GM12873 (cell line): ENCODE results near the gene RALGAPA1.

Experiments used
- TF ChIP-seq, protein P1 (sequence below): IDR thresholded peaks from 2 replicates; pipeline ENCODE4 v1.5.1; 2012; ENCODE audit warnings: low read depth, mild to moderate bottlenecking, moderate library complexity, low read length, control low read depth; ENCODE audit not compliant: insufficient read depth; ENCODE audit errors: missing control alignments

RALGAPA1 gene

DNA sequence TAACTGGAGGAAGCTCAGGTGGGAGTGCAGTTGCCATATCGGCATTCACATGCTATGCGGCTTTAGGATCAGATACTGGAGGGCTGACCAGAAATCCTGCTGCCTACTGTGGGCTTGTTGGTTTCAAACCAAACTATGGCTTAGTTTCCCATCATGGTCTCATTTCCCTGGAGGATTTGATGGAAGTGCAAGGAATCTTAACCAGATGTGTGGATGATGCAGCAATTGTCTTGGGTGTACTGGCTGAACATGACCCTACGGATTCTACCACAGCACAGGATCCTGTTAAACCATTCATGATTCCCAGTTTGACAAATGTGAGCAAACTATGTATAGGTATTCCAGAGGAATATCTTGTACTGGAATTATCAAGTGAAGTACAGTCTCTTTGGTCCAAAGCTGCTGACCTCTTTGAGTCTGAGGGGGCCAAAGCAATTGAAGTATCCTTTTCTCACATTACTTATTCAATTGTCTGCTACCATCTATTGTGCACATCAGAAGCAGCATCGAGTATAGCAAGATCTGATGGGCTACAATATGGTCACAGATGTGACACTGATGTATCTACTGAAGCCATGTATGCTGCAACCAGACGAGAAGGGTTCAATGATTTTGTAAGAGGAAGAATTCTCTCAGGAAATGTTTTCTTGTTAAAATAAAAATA is 42.9 kb downstream of the RALGAPA1 start:
- TF ChIP-seq, protein P1, sequence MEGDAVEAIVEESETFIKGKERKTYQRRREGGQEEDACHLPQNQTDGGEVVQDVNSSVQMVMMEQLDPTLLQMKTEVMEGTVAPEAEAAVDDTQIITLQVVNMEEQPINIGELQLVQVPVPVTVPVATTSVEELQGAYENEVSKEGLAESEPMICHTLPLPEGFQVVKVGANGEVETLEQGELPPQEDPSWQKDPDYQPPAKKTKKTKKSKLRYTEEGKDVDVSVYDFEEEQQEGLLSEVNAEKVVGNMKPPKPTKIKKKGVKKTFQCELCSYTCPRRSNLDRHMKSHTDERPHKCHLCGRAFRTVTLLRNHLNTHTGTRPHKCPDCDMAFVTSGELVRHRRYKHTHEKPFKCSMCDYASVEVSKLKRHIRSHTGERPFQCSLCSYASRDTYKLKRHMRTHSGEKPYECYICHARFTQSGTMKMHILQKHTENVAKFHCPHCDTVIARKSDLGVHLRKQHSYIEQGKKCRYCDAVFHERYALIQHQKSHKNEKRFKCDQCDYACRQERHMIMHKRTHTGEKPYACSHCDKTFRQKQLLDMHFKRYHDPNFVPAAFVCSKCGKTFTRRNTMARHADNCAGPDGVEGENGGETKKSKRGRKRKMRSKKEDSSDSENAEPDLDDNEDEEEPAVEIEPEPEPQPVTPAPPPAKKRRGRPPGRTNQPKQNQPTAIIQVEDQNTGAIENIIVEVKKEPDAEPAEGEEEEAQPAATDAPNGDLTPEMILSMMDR = no peak

DNA sequence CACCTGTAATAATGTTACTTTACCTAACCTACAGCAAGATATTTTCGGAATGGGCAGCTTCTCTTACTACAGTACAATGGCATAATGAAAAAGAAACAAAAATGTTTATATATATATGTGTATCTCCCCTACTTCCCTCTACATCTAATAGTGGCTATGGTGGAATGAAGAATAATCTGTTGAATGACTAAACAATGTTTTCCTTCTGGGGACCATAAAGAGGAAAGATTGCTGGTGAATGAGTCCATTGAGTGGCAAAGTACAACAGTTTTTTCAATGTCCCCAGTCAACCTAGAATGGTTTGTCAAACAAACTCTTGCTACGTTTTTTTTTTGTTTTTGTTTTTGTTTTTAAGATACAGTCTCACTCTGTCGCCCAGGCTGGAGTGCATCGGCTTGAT is 47.2 kb downstream of the RALGAPA1 start:
- TF ChIP-seq, protein P1 = no peak

DNA sequence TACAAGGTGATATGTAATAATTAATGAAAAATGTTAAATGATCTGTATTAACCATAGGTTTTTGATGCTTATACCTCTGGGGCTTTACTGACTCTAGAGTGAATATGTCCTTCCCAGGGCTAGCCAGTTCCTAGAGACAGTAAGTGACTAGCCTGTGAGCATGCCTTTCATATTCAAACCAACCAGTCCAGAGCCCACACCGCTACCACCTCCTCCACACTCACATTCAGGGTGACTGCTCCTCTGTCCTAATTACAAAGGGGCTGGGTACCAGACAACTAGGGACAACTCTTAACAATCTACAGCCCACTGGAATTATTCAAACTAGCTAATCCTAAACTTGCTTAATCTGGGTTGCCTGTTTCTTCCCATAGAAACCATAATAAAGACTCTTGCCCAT is 49.0 kb downstream of the RALGAPA1 start:
- TF ChIP-seq, protein P1 = no peak

DNA sequence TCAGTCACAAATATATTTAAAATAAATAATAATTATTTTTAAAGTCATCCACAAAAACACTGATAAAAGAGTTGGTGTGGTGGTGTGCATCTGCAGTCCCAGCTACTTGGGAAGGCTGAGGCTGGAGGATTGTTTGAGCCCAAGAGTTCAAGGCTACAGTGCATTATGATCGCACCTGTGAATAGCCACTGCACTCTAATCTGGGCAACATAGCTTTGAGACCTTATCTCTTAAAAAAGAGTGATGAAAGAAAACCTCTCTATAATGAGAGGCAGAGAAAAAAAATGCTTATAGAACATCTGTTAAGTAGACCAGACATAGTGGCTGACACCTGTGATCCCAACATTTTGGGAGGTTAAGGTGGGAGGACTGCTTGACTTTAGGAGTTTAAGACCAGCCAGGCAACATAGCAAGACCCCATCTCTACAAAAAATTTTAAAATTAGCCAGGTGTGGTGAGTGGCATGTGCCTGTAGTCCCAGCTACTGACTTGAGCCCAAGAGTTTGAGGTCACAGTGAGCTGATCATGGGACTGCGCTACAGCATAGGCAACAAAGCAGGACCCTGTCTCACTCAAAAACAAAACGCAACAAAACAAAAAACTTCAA is 50.5 kb downstream of the RALGAPA1 start:
- TF ChIP-seq, protein P1 = no peak

DNA sequence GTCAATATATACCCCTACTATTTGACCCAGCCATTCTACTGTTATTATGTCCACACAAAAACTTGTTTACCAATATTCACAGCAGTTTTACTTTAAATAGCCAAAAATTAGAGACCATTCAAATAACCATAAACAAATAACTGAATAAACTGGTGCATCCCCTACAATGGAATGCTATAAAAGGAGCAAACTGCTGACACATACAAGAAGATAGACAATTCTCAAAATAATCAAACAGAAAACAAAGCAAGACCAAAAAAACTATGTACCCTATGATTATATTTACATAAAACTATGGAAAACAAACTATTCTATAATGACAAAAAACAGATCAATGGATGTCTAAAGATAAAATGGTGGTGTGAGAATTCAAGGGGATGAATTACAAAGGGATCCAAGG is 54.4 kb downstream of the RALGAPA1 start:
- TF ChIP-seq, protein P1 = no peak

DNA sequence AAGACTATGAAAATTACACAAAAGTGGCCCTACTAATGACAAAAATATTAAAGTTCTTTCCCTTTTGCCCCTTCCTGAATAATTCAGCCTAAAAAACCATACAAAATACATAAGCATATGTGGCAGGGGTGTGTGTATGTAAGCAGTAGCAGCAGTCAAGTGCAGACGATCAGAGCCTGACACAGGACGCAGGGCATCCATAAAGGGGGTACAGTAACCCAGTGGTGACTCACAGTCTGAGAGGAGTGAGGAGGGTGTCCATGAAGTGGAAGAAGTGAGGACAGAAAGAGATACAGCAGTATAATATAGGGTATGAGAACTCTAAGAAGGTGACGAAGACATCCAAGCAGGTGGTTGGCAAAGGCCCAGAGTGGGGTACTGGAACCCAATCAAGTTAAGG is 56.7 kb downstream of the RALGAPA1 start:
- TF ChIP-seq, protein P1 = no peak

DNA sequence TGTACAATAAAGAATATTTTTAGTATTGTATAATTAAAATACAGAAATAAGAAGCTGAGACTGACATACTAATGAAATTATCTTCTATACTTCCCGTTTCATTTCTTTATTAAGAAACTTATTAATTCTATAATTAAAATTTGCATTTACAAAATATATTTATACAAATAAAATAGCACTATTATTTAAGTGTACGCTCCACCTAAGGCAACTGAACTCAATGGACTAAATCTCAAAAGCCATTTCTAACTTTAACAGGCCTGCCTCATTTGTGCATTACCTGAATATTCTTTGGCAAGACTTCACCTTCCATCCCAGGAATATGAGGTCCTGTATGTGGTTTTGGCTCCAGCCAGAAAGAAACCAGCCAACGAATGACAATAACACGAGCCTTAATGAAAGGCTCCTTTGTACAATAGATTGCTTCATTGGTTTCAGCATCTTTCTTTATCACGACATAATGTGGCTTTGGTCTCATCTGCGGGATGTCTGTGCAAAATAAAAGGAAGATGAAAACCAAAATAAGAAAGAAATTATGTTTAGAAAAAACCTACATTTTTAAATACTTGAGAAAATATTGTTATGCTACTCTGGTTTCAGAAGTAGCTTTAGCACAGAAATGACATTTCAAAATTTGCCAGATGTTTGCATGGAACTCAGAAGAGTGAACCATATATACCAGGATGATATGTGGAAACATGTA is 58.7 kb downstream of the RALGAPA1 start:
- TF ChIP-seq, protein P1 = no peak
